Heart left ventricle (tissue), 16 donors: ENCODE data around the gene IL6R. TPM values are rescaled to one million over a fixed set of nuclear protein-coding genes. Genes with fewer than 3 reads are reported as not detected.

Experiments used
- ATAC-seq, 4 donors: fragments of 200-7000 bp; cut with Tn5 transposase; one replicate each; pipeline ENCODE4 v1.9.1; 2020 to 2022; ENCODE audit warnings: moderate library complexity in 4 of 4, mild to moderate bottlenecking in 3 of 4, moderate number of reproducible peaks in 1 of 4
- DNase-seq, 5 donors: peaks; one replicate each; pipeline ENCODE4 v3.0.0-alpha.2; 2020
- H3K27ac ChIP-seq, 12 donors: fragments of 200-600 bp; sonication (generic) in 4 of 12; one replicate each; pipeline versions ENCODE4 v1.5.0 to v1.8.0; 2016 to 2022; ENCODE audit warnings: mild to moderate bottlenecking in 2 of 12
- H3K27me3 ChIP-seq, 9 donors: fragments of 200-600 bp; sonication (generic) in 2 of 9; one replicate each; pipeline versions ENCODE4 v1.5.1 to v1.8.0; 2016 to 2022; ENCODE audit warnings: mild to moderate bottlenecking in 3 of 9
- H3K36me3 ChIP-seq, 9 donors: fragments of 200-600 bp; sonication (generic) in 2 of 9; one replicate each; pipeline versions ENCODE4 v1.5.0 to v1.8.0; 2018 to 2022; ENCODE audit warnings: mild to moderate bottlenecking in 2 of 9
- H3K4me1 ChIP-seq, 12 donors: fragments of 200-600 bp; sonication (generic) in 4 of 12; one replicate each; pipeline versions ENCODE4 v1.5.0 to v1.8.0; 2016 to 2022; ENCODE audit warnings: mild to moderate bottlenecking in 3 of 12
- H3K4me3 ChIP-seq, 12 donors: fragments of 200-600 bp; sonication (generic) in 4 of 12; one replicate each; pipeline versions ENCODE4 v1.5.0 to v1.8.0; 2017 to 2022; ENCODE audit warnings: mild to moderate bottlenecking in 9 of 12, moderate library complexity in 4 of 12
- H3K9me3 ChIP-seq, 12 donors: fragments of 200-600 bp; sonication (generic) in 4 of 12; one replicate each; pipeline versions ENCODE4 v1.5.0 to v1.8.0; 2016 to 2022; ENCODE audit warnings: mild to moderate bottlenecking in 1 of 12
- CTCF ChIP-seq, 12 donors: fragments of 200-600 bp; sonication (generic) in 4 of 12; IDR thresholded peaks; one replicate each; pipeline versions ENCODE4 v1.5.0 to v1.8.0; 2018 to 2022; ENCODE audit warnings: antibody characterized with exemption in 12 of 12, mild to moderate bottlenecking in 5 of 12
- POLR2A ChIP-seq, 2 donors: fragments of 450-650 bp; IDR thresholded peaks; one replicate each; pipeline ENCODE4 v1.6.1; 2017; ENCODE audit warnings: antibody characterized with exemption in 2 of 2, mild to moderate bottlenecking in 2 of 2, moderate library complexity in 2 of 2
- WGBS, 4 donors: extraction: QIAGEN DNeasy Blood & Tissue Kit in 2 of 4; methylation state at CpG; one replicate each; pipeline versions ENCODE4 v1.1.5 to v1.1.7; 2013 to 2018; 5-methylcytosine and 5-hydroxymethylcytosine counted together
- intact Hi-C, 10 donors: fragments of 100-400 bp; cut with DNase I; formaldehyde crosslinking; loops; one replicate each; pipeline versions ENCODE4 v1.11.1 to v1.14.2; 2022
- polyA plus RNA-seq, 2 donors: library from polyadenylated mRNA; stranded (reverse); fragments of 200-250 nt; gene quantifications; one replicate each; pipeline ENCODE4 v1.2.3, GENCODE V29; 2013
- total RNA-seq, 9 donors: library from RNA; depleted of rRNA in 2 of 9; stranded (reverse); fragments of >200 nt in 2 of 9; fragmentation: NEBNext Ultra II Directional in 3 of 9; extraction: Animal tissue kit (Norgen Biotek cat#: 25700) in 3 of 9; gene quantifications; one replicate each; pipeline versions ENCODE4 v1.1.0 to v1.2.4, GENCODE V29; 2016 to 2023
- donor health status: ischemic (EF 13 %, LVEDD 7.1; RV severe dilation, severe dysfunction).
- donor health status: healthy with polysubstance abuse.
- donor health status: DM: no; HTN: yes; CAD: no.
- donor health status: DM: no; HTN: no; CAD: no.
- donor health status: ischemic (EF 25% LVEDD 6.9; RV normal size, moderate dysfunction).
- donor health status: ischemic (EF 25% LVEDD 5.7; RV mildly dilated, moderate dysfunction).
- donor health status: healthy.
- donor health status: DM: yes; HTN: yes; CAD: no.
- donor health status: ischemic (EF 35%, LVEDD 5.7; RV mildly dilated, moderate dysfunction).
- donor health status: nonischemic (EF 11% LVEDD 7.7; RV severe dilation, severe dysfunction).
- donor health status: DM: yes; HTN: yes; CAD: no.
- donor health status: PGD.
- donor health status: ischemic (EF 29% LVEDD 5.4; RV normal size, mild dysfunction).
- donor health status: nonischemic (EF 23%, LVEDD 6.1; RV moderate dilation, normal function).

Gene IL6R
- total and polyA plus RNA-seq, 11 donors: 3.4 to 26.6 (median 10.6) TPM

GRCh38 chr1:154417338-154417608, 12.1 kb downstream of the IL6R start:
- DNase-seq (no peak), ATAC-seq (no peak)
- peaks cover 15 to 92% (median 55%) of the 10 kb centered on the region in 12 donors for H3K4me1 ChIP-seq
- 83 to 87% (median 85%) methylated on average over 3 of the region's 3 CpGs for WGBS, 4 donors
- H3K27ac ChIP-seq: peak overlapping the region in 2 of 12 donors; percentile 61 to 88
- H3K36me3 ChIP-seq: no peaks in the 10 kb centered on the region
- H3K27me3 ChIP-seq: no peaks in the 10 kb centered on the region
- intact Hi-C loops: no loop called here
- TF ChIP-seq POLR2A (IDR thresholded peaks at IDR 0.05): no peak
- TF ChIP-seq CTCF (IDR thresholded peaks at IDR 0.05): no peak
- H3K9me3 ChIP-seq: no peaks in the 10 kb centered on the region
- H3K4me3 ChIP-seq: no peak overlapping the region

- intact Hi-C loops: no loop called here
- Histone ChIP-seq H3K27ac (peak overlapping the region; percentile 88 to 98 (median 96)), H3K4me1 (peaks cover 15 to 94% (median 64%) of the 10 kb centered on the region in 12 donors), H3K36me3 (no peaks in the 10 kb centered on the region), H3K4me3 (no peak overlapping the region), H3K27me3 (no peaks in the 10 kb centered on the region), H3K9me3 (no peaks in the 10 kb centered on the region)
- TF ChIP-seq POLR2A (IDR thresholded peaks at IDR 0.05) (no peak), CTCF (IDR thresholded peaks at IDR 0.05) (no peak)
- WGBS, 4 donors: 76 to 81% (median 78%) methylated on average over 17 of the region's 17 CpGs
- ATAC-seq: peak in 2 of 4 donors; percentile 1
- DNase-seq: peak in 1 of 5 donors; percentile 44
Observed at GRCh38 chr1:154418062-154418921, 13.1 kb downstream of the IL6R start.

- peak in 2 of 4 donors; percentile 3 to 6 for ATAC-seq
- no peak for TF ChIP-seq POLR2A (IDR thresholded peaks at IDR 0.05)
- no peak for TF ChIP-seq CTCF (IDR thresholded peaks at IDR 0.05)
- intact Hi-C loops: no loop called here
- Histone ChIP-seq H3K27me3 (no peaks in the 10 kb centered on the region), H3K36me3 (no peaks in the 10 kb centered on the region), H3K27ac (peak overlapping the region; percentile 88 to 98 (median 96)), H3K4me3 (peak overlapping the region in 4 of 12 donors; percentile 3 to 31 (median 13)), H3K9me3 (no peaks in the 10 kb centered on the region), H3K4me1 (peaks cover 15 to 99% (median 71%) of the 10 kb centered on the region in 12 donors)
- WGBS, 4 donors: 21 to 34% (median 28%) methylated on average over 5 of the region's 5 CpGs
- no peak for DNase-seq
Observed at GRCh38 chr1:154418923-154419619, 13.9 kb downstream of the IL6R start.
